ENCODE measurements around the gene PLD1.

Gene PLD1

GRCh38 chr3:171606151-171606751 is 204.0 kb downstream of the PLD1 start:
- Histone ChIP-seq H3K4me1 (ENCODE audit: control insufficient read depth, insufficient read depth, low read length) (no peaks in the 10 kb centered on the region), H3K9me3 (replicated peaks; ENCODE audit: low read length) (no peaks in the 10 kb centered on the region), H3K36me3 (ENCODE audit: insufficient read depth, low read length) (no peaks in the 10 kb centered on the region), H3K27me3 (ENCODE audit: control insufficient read depth, insufficient read depth, low read length) (no peaks in the 10 kb centered on the region), H3K4me2 (ENCODE audit: low read length) (no peak overlapping the region), H3K4me3 (ENCODE audit: low read length) (no peak overlapping the region), H3K9ac (ENCODE audit: low read depth, low read length) (no peak overlapping the region)

GRCh38 chr3:171604370-171604769 is 205.9 kb downstream of the PLD1 start:
- no peak overlapping the region for H3K4me3 ChIP-seq (ENCODE audit: low read length)
- H3K27me3 ChIP-seq (ENCODE audit: control insufficient read depth, insufficient read depth, low read length): no peaks in the 10 kb centered on the region
- H3K9ac ChIP-seq (ENCODE audit: low read depth, low read length): no peak overlapping the region
- H3K4me2 ChIP-seq (ENCODE audit: low read length): no peak overlapping the region
- H3K4me1 ChIP-seq (ENCODE audit: control insufficient read depth, insufficient read depth, low read length): no peaks in the 10 kb centered on the region
- H3K9me3 ChIP-seq (replicated peaks; ENCODE audit: low read length): no peaks in the 10 kb centered on the region
- no peaks in the 10 kb centered on the region for H3K36me3 ChIP-seq (ENCODE audit: insufficient read depth, low read length)

DNA sequence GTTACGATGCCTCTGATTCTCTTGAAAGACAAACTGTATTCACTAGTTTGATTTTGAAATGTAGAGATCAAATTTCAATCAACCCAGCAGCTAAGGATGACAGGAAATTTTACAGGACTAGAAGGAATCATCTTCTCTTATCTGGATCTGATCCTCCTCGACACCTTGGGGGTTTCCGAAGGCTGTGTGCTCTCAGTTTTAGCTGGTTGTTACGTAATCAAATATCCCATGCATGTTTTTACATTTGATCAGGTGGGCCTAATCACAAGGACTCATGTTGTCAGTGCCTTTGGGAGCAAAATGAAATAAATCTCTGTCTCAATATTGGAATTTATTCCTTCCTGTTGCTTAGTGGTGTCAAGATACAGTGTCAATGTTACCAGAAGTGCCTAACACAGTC is 208.2 kb downstream of the PLD1 start:
- H3K4me3 ChIP-seq (ENCODE audit: low read length): no peak overlapping the region
- H3K36me3 ChIP-seq (ENCODE audit: insufficient read depth, low read length): no peaks in the 10 kb centered on the region
- no peaks in the 10 kb centered on the region for H3K4me1 ChIP-seq (ENCODE audit: control insufficient read depth, insufficient read depth, low read length)
- no peak overlapping the region for H3K4me2 ChIP-seq (ENCODE audit: low read length)
- H3K9ac ChIP-seq (ENCODE audit: low read depth, low read length): no peak overlapping the region
- H3K27me3 ChIP-seq (ENCODE audit: control insufficient read depth, insufficient read depth, low read length): no peaks in the 10 kb centered on the region
- H3K9me3 ChIP-seq (replicated peaks; ENCODE audit: low read length): no peaks in the 10 kb centered on the region

DNA sequence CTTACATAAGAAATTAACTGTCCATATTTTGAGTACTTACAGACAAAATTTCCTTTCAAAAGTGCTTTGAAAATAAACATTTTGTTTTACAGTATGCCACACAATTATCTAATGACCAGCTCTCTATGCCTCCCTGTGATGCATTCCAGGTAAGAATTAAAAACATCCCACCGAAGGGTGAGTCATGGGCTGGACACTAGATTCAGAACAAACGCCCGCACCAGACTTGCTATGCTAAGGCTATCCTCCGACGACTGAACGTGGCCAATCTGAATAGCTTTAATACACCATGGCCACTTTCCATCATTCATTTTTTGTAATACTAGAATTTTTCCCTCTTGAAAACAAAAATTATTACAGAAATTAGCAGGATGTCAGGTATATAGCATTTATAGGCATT is 210.3 kb downstream of the PLD1 start:
- no peaks in the 10 kb centered on the region for H3K27me3 ChIP-seq (ENCODE audit: control insufficient read depth, insufficient read depth, low read length)
- no peak overlapping the region for H3K4me2 ChIP-seq (ENCODE audit: low read length)
- H3K4me1 ChIP-seq (ENCODE audit: control insufficient read depth, insufficient read depth, low read length): no peaks in the 10 kb centered on the region
- no peaks in the 10 kb centered on the region for H3K36me3 ChIP-seq (ENCODE audit: insufficient read depth, low read length)
- H3K9ac ChIP-seq (ENCODE audit: low read depth, low read length): no peak overlapping the region
- H3K9me3 ChIP-seq (replicated peaks; ENCODE audit: low read length): no peaks in the 10 kb centered on the region
- H3K4me3 ChIP-seq (ENCODE audit: low read length): no peak overlapping the region

GRCh38 chr3:171598990-171599389 is 211.3 kb downstream of the PLD1 start:
- no peak overlapping the region for H3K4me2 ChIP-seq (ENCODE audit: low read length)
- no peaks in the 10 kb centered on the region for H3K4me1 ChIP-seq (ENCODE audit: control insufficient read depth, insufficient read depth, low read length)
- no peaks in the 10 kb centered on the region for H3K27me3 ChIP-seq (ENCODE audit: control insufficient read depth, insufficient read depth, low read length)
- H3K36me3 ChIP-seq (ENCODE audit: insufficient read depth, low read length): no peaks in the 10 kb centered on the region
- no peaks in the 10 kb centered on the region for H3K9me3 ChIP-seq (replicated peaks; ENCODE audit: low read length)
- H3K4me3 ChIP-seq (ENCODE audit: low read length): no peak overlapping the region
- H3K9ac ChIP-seq (ENCODE audit: low read depth, low read length): no peak overlapping the region

DNA sequence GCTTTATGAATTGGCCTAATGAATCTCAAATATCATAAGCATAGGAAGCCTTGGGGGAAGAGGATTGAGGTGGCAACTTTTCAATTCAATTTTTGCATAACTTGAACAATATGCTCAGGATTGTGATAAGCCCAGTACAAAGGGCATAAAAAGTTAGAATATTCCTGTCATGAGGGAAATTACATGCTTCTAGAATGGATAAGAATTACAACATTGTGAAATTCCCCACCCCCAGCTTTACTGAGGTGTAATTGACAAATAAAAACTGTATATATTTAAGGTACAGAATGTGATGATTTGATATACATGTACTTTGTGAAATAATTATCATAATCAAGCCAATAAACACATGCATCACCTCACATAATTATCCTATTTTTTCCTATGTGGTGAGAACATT is 217.5 kb downstream of the PLD1 start:
- H3K9me3 ChIP-seq (replicated peaks; ENCODE audit: low read length): no peaks in the 10 kb centered on the region
- no peaks in the 10 kb centered on the region for H3K36me3 ChIP-seq (ENCODE audit: insufficient read depth, low read length)
- H3K4me2 ChIP-seq (ENCODE audit: low read length): no peak overlapping the region
- no peak overlapping the region for H3K9ac ChIP-seq (ENCODE audit: low read depth, low read length)
- no peaks in the 10 kb centered on the region for H3K4me1 ChIP-seq (ENCODE audit: control insufficient read depth, insufficient read depth, low read length)
- H3K4me3 ChIP-seq (ENCODE audit: low read length): no peak overlapping the region
- no peaks in the 10 kb centered on the region for H3K27me3 ChIP-seq (ENCODE audit: control insufficient read depth, insufficient read depth, low read length)

DNA sequence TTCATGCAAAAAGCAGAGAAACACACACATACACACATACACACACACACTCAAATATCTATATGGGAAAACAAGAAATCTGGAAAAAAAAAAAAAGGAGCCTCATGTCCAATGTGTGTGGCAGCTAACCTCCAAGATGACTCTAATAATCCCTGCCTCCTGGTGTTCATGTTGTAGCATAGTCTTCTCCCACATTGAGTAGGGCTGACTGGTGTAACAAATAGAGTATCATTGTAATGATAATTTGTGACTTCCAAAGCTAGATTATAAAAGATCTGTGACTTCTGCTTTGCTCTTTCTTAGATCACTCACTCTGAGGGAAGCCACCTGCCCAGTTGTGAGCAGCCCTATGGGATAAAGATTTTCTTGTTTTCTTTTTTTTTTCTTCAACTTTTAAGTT is 219.2 kb downstream of the PLD1 start:
- no peaks in the 10 kb centered on the region for H3K36me3 ChIP-seq (ENCODE audit: insufficient read depth, low read length)
- no peaks in the 10 kb centered on the region for H3K27me3 ChIP-seq (ENCODE audit: control insufficient read depth, insufficient read depth, low read length)
- no peaks in the 10 kb centered on the region for H3K9me3 ChIP-seq (replicated peaks; ENCODE audit: low read length)
- H3K4me2 ChIP-seq (ENCODE audit: low read length): no peak overlapping the region
- H3K4me1 ChIP-seq (ENCODE audit: control insufficient read depth, insufficient read depth, low read length): no peaks in the 10 kb centered on the region
- no peak overlapping the region for H3K4me3 ChIP-seq (ENCODE audit: low read length)
- H3K9ac ChIP-seq (ENCODE audit: low read depth, low read length): no peak overlapping the region

- H3K4me1 ChIP-seq (ENCODE audit: control insufficient read depth, insufficient read depth, low read length): no peaks in the 10 kb centered on the region
- peaks cover 6% of the 10 kb centered on the region for H3K27me3 ChIP-seq (ENCODE audit: control insufficient read depth, insufficient read depth, low read length)
- no peak overlapping the region for H3K4me3 ChIP-seq (ENCODE audit: low read length)
- H3K36me3 ChIP-seq (ENCODE audit: insufficient read depth, low read length): no peaks in the 10 kb centered on the region
- H3K4me2 ChIP-seq (ENCODE audit: low read length): no peak overlapping the region
- H3K9me3 ChIP-seq (replicated peaks; ENCODE audit: low read length): no peaks in the 10 kb centered on the region
- no peak overlapping the region for H3K9ac ChIP-seq (ENCODE audit: low read depth, low read length)
Measured at GRCh38 chr3:171586274-171586673, 224.0 kb downstream of the PLD1 start.

DNA sequence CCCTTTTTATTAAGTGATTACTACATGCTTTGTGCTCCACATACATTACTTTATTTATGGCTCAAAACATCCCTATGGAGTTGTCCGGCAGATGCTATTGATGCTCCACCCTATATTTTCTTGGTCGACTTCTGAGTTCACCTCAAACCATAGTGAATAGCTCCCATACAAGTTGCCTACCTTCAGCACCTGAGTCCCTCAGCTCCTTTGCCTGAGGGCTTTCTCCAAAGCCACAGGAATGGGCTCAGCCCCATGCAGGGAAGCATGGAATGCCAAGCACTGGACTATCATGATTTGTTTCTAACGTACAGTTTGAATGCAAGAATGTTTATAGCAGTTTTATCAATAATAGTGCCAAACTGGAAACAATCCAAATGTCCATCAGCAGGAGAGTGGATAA is 225.2 kb downstream of the PLD1 start:
- no peak overlapping the region for H3K9ac ChIP-seq (ENCODE audit: low read depth, low read length)
- H3K4me2 ChIP-seq (ENCODE audit: low read length): no peak overlapping the region
- H3K9me3 ChIP-seq (replicated peaks; ENCODE audit: low read length): no peaks in the 10 kb centered on the region
- H3K4me3 ChIP-seq (ENCODE audit: low read length): no peak overlapping the region
- no peaks in the 10 kb centered on the region for H3K36me3 ChIP-seq (ENCODE audit: insufficient read depth, low read length)
- H3K4me1 ChIP-seq (ENCODE audit: control insufficient read depth, insufficient read depth, low read length): no peaks in the 10 kb centered on the region
- peaks cover 6% of the 10 kb centered on the region for H3K27me3 ChIP-seq (ENCODE audit: control insufficient read depth, insufficient read depth, low read length)

DNA sequence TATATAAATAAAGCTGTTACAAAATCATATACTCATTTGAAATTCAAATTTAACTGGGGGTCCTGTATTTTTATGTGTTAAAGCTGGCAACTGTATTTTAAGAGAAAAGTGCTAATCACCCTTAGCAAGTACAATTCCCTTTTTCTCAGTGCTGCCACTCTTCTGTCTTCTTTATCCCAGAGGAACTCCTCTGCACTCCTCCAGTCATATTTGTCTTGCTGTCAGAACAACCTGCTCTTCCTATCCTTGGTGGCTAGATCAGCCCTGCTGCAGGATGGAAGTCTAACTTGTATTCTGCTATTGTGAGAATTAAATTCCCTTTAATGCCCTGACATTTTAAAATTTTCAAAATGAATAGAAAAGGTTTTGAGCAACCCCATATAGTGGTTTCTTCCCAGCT is 226.2 kb downstream of the PLD1 start:
- Histone ChIP-seq H3K9ac (ENCODE audit: low read depth, low read length) (no peak overlapping the region), H3K9me3 (replicated peaks; ENCODE audit: low read length) (no peaks in the 10 kb centered on the region), H3K4me2 (ENCODE audit: low read length) (no peak overlapping the region), H3K4me1 (ENCODE audit: control insufficient read depth, insufficient read depth, low read length) (no peaks in the 10 kb centered on the region), H3K27me3 (ENCODE audit: control insufficient read depth, insufficient read depth, low read length) (peaks cover 6% of the 10 kb centered on the region), H3K4me3 (ENCODE audit: low read length) (no peak overlapping the region), H3K36me3 (ENCODE audit: insufficient read depth, low read length) (no peaks in the 10 kb centered on the region)

DNA sequence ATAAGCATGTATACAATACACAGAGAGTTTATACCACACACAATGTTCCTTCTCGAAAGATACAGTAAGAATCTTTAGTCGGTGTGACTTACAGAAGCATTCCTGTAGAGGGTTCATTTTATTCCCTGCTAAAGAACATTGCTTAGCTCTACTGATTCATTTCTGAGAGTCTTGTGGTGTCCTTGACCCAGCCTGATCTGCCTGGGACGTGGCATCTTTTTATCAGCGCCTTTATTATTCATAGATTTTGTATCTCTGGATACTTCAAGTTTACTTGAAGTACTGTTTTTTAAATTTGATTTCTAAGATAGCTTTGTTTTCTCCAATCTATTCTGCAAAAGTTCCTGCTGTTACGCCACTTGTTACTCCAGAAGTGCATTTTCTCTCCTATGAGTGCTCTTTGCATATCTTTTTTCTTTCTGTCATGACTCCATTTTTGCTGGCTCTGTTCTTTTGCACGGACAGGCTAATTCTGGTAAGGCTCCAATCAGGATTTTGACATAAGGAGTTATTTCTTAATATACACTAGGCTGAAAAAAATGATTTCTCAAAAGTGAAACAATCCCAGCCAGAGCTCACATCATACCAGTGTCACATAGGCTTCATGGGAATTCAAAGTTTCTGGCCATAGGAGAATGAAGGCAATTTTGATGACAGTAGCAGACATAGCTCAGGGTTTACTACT is 235.6 kb downstream of the PLD1 start:
- Histone ChIP-seq H3K27me3 (ENCODE audit: control insufficient read depth, insufficient read depth, low read length) (peaks cover 8% of the 10 kb centered on the region), H3K4me3 (ENCODE audit: low read length) (no peak overlapping the region), H3K36me3 (ENCODE audit: insufficient read depth, low read length) (no peaks in the 10 kb centered on the region), H3K9me3 (replicated peaks; ENCODE audit: low read length) (no peaks in the 10 kb centered on the region), H3K4me2 (ENCODE audit: low read length) (no peak overlapping the region), H3K4me1 (ENCODE audit: control insufficient read depth, insufficient read depth, low read length) (no peaks in the 10 kb centered on the region), H3K9ac (ENCODE audit: low read depth, low read length) (no peak overlapping the region)

GRCh38 chr3:171569571-171570132 is 240.6 kb downstream of the PLD1 start:
- Histone ChIP-seq H3K36me3 (ENCODE audit: insufficient read depth, low read length) (no peaks in the 10 kb centered on the region), H3K9me3 (replicated peaks; ENCODE audit: low read length) (no peaks in the 10 kb centered on the region), H3K9ac (ENCODE audit: low read depth, low read length) (no peak overlapping the region), H3K4me2 (ENCODE audit: low read length) (no peak overlapping the region), H3K4me3 (ENCODE audit: low read length) (no peak overlapping the region), H3K27me3 (ENCODE audit: control insufficient read depth, insufficient read depth, low read length) (peaks cover 29% of the 10 kb centered on the region), H3K4me1 (ENCODE audit: control insufficient read depth, insufficient read depth, low read length) (no peaks in the 10 kb centered on the region)
